Fibroblast of villous mesenchyme (primary cell): ENCODE data around the gene LRRC23. TPM values are rescaled to one million over a fixed set of nuclear protein-coding genes. Genes with fewer than 3 reads are reported as not detected.
A peak's percentile ranks its signal among the peaks of the same experiment; 100 is the strongest.
"Not testable (repeated sequence)": the region's sequence is repeated elsewhere in the genome, so short reads cannot be mapped to it uniquely, and the experiment has no call there.

Source experiments
- DNase-seq: peaks from one replicate; pipeline ENCODE4 v3.0.0-alpha.2; 2010; ENCODE audit warnings: low read depth
- H3K4me3 ChIP-seq: 2 replicates; pipeline ENCODE4 v1.5.1; 2011; ENCODE audit warnings: low read depth, mild to moderate bottlenecking, low read length
- CTCF ChIP-seq: IDR thresholded peaks from 2 replicates; pipeline ENCODE4 v1.5.1; 2012; ENCODE audit warnings: low read depth, mild to moderate bottlenecking, low read length; ENCODE audit not compliant: insufficient read depth
- total RNA-seq: library from RNA; depleted of rRNA; stranded (reverse); fragments of >200 nt; gene quantifications from 2 replicates; pipeline ENCODE4 v1.2.3, GENCODE V29; 2012

The LRRC23 gene
- total RNA-seq, 1 donor = 4.7 TPM

GRCh38 chr12:6863586-6864321 lies 40.9 kb upstream of the LRRC23 start:
- no peak for DNase-seq
- no peak overlapping the region for H3K4me3 ChIP-seq
- no peak for TF ChIP-seq CTCF

GRCh38 chr12:6865307-6865706 lies 39.3 kb upstream of the LRRC23 start:
- H3K4me3 ChIP-seq, DNase-seq: not testable (repeated sequence)

DNA sequence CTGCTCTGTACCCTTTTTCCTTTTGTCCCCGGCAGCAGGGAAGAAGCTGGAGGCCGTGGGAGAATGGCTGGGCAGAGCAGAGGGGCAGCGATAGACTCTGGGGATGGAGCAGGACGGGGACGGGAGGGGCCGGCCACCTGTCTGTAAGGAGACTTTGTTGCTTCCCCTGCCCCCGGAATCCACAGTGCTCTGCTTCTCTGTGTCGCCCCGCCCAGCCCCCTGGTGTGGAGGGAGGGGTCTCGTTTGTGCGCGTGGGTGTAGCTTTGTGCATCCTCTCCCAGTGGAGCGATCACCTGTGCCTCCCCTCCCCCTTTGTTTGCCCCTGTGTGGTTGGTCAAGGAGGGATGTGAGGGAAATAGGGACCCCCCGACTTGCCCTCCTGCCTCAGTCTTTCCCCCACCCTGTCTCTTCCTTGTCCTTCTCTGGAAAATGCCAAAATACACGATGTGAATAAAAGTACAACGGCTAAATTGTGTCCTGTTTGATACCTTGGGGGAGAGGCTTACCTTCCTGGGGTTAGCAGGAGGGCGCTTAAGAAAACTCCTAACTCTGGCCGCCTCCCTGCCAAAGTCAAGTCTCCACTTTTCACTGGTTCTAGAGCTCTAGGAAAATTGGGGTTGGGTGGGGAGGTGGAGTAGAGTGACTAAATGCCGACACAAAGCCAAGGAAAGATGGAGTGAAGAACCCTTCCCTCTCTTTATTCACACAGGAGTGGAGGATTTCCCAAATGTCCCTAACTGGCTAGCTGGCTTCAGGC lies 38.3 kb upstream of the LRRC23 start:
- no peak for TF ChIP-seq CTCF
- H3K4me3 ChIP-seq = peak overlapping the region; percentile 88
- DNase-seq = no peak

DNA sequence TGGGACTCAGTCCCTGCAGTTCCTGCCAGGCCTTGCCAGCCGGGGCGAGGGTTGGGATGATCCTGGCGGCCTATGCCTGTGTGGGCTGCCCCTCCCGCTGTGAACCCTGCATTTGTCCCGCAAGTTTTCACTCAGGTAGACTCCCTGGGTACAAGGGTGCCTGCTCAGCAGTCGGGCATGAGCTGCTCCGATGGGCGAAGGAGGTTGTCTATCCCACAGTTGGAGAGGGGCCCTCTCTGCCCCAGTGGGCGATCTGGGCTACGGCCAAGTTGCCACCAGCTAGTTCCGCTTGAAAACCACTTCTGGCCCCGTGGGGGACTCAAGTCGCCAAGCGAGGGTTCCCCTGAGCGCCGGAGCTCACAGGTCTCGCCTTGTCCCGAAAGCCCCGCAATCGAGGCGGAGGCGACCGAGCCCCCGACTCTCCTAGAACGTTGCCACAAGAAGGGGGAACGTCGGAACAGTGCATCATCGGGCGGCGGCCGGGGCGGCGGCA lies 37.7 kb upstream of the LRRC23 start:
- H3K4me3 ChIP-seq = peak overlapping the region; percentile 88
- DNase-seq = no peak
- no peak for TF ChIP-seq CTCF

GRCh38 chr12:6867413-6868210 lies 37.0 kb upstream of the LRRC23 start, which contains the start of gene TPI1:
TPI1 (plus strand) TSS chr12:6867531; CDS start chr12:6867567, 36 bp downstream.
- no peak for TF ChIP-seq CTCF
- peak within 1 kb of the TSS; percentile 88 for H3K4me3 ChIP-seq
- peak; percentile 81 for DNase-seq

DNA sequence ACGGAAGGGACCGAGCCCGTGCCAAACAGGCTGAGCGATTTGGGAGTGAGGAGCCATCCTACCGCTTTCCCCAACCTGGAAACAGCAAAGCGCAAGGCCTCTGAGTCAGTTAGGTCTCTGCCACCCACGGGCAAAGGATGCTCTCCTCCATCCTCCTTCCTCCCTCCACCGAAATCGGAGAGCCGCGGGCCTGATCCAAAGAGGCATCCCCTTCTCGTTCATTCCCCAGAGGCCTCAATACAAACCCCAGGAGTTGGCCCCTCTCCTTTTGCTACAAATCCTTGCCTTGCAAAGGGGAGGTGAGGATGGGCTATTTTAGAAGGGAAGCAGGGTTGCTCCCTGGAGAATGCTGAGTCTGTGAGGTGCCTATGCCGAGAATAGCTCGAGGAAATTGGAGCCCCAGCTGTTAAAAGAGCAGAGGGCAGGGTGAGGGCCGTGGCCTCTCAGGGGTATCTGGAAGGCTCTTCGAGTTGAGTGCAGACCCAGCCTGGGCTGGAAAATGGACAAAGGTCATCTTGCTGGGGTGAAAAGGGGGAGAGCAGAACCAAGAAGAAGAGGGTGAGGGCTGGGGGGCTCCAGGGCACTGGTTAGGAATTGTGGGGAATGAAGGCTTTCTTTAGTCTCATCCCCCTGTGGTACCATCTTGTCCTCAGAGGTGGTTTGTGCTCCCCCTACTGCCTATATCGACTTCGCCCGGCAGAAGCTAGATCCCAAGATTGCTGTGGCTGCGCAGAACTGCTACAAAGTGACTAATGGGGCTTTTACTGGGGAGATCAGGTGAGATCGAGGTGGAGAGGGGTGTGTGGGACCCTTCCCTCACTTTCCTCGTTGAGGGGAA lies 36.2 kb upstream of the LRRC23 start:
- TF ChIP-seq CTCF = peak; percentile 28
- DNase-seq = no peak
- peak overlapping the region; percentile 88 for H3K4me3 ChIP-seq
